ENCODE data around the gene OR6J1. TPM values are rescaled to one million over a fixed set of nuclear protein-coding genes. Genes with fewer than 3 reads are reported as not detected.

The OR6J1 gene
- total and polyA plus RNA-seq, 2 of the 13 experiments (the other 11 are each of a cell fraction or from before 2014, with no cell fraction given), result not detected

DNA sequence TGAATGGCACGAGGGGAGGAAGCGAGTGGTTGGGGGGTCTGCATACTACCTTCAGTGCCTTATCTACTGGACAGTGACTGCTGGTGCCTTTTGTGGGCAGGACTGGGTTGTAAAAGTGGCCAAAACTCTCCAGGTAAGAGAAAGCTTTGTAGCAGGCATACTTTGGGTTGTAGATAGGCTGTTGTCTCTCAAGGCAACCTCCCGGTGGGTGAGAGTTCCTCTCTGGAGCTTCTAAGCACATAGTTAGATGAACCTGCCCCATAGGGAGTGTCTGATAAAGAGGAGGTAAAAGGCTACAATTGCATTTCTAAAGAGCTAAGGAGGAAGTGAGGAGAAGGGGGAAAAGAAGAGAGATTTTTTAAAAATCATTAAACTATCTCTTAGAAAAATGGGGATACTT lies 51.0 kb downstream of the OR6J1 start:
- no TSS peak for BruUV-seq (replicated peaks)

More for the DNA sequence above, 51.0 kb downstream of the OR6J1 start:
- H3K4me3 ChIP-seq (replicated peaks in 1 of 3; ENCODE audit: insufficient read depth in 1 of 3, low read depth in 2 of 3, low read length in 3 of 3), result no peak overlapping the region
- H3K4me1 ChIP-seq (ENCODE audit: insufficient read depth, low read length), result peaks cover 26% of the 10 kb centered on the region
- peaks cover 8% of the 10 kb centered on the region for H3K79me2 ChIP-seq (ENCODE audit: insufficient read depth, low read length)
- H3K27me3 ChIP-seq (ENCODE audit: control insufficient read depth in 1 of 2, insufficient read depth in 2 of 2, low read length in 2 of 2), result peaks cover 0 to 27% of the 10 kb centered on the region in 2 experiments; a peak in 2 of 5 replicates
- TF ChIP-seq CAMTA2 (CRISPR knock-in tag; IDR thresholded peaks at IDR 0.05; ENCODE audit: borderline replicate concordance), result no peak
- TF ChIP-seq ZNF772 (CRISPR knock-in tag; IDR thresholded peaks at IDR 0.05), result no peak
- TF ChIP-seq, protein P1, sequence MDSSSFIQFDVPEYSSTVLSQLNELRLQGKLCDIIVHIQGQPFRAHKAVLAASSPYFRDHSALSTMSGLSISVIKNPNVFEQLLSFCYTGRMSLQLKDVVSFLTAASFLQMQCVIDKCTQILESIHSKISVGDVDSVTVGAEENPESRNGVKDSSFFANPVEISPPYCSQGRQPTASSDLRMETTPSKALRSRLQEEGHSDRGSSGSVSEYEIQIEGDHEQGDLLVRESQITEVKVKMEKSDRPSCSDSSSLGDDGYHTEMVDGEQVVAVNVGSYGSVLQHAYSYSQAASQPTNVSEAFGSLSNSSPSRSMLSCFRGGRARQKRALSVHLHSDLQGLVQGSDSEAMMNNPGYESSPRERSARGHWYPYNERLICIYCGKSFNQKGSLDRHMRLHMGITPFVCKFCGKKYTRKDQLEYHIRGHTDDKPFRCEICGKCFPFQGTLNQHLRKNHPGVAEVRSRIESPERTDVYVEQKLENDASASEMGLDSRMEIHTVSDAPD (CRISPR knock-in tag; IDR thresholded peaks at IDR 0.05), result no peak
- TF ChIP-seq GRHL1 (CRISPR knock-in tag; conservative IDR thresholded peaks at IDR 0.05), result no peak
- no peak for TF ChIP-seq MAFK (conservative IDR thresholded peaks at IDR 0.05 in 1 of 2, IDR thresholded peaks at IDR 0.05 in 1 of 2; ENCODE audit: low read length in 2 of 2)
- TF ChIP-seq KMT2B (CRISPR knock-in tag; IDR thresholded peaks at IDR 0.05), result no peak
- TF ChIP-seq, protein P2, sequence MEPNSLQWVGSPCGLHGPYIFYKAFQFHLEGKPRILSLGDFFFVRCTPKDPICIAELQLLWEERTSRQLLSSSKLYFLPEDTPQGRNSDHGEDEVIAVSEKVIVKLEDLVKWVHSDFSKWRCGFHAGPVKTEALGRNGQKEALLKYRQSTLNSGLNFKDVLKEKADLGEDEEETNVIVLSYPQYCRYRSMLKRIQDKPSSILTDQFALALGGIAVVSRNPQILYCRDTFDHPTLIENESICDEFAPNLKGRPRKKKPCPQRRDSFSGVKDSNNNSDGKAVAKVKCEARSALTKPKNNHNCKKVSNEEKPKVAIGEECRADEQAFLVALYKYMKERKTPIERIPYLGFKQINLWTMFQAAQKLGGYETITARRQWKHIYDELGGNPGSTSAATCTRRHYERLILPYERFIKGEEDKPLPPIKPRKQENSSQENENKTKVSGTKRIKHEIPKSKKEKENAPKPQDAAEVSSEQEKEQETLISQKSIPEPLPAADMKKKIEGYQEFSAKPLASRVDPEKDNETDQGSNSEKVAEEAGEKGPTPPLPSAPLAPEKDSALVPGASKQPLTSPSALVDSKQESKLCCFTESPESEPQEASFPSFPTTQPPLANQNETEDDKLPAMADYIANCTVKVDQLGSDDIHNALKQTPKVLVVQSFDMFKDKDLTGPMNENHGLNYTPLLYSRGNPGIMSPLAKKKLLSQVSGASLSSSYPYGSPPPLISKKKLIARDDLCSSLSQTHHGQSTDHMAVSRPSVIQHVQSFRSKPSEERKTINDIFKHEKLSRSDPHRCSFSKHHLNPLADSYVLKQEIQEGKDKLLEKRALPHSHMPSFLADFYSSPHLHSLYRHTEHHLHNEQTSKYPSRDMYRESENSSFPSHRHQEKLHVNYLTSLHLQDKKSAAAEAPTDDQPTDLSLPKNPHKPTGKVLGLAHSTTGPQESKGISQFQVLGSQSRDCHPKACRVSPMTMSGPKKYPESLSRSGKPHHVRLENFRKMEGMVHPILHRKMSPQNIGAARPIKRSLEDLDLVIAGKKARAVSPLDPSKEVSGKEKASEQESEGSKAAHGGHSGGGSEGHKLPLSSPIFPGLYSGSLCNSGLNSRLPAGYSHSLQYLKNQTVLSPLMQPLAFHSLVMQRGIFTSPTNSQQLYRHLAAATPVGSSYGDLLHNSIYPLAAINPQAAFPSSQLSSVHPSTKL (CRISPR knock-in tag; IDR thresholded peaks at IDR 0.05), result no peak
- TF ChIP-seq NFE2L2 (IDR thresholded peaks at IDR 0.05; ENCODE audit: low read length), result no peak
- no peaks in the 10 kb centered on the region for H3K36me3 ChIP-seq (replicated peaks in 1 of 2; ENCODE audit: control insufficient read depth in 1 of 2, insufficient read depth in 2 of 2, low read length in 2 of 2)
- ChIA-PET CTCF (ENCODE audit: low intra/inter-chr PET ratio, low total read pairs) (no interaction called here), POLR2A (interaction anchor here (1.1 kb wide), 1 partner anchor 173 kb away, joined by 5 read pairs; the partner anchor contains the start of gene OXA1L)
- H3K27ac ChIP-seq (ENCODE audit: extremely low read length, insufficient read depth, low read length), result no peak overlapping the region
- H3K9ac ChIP-seq (ENCODE audit: insufficient read depth, low read depth, low read length), result no peak overlapping the region
- H3K4me2 ChIP-seq (ENCODE audit: low read depth, low read length), result no peak overlapping the region
- WGBS (ENCODE audit: low lambda C conversion rate), result 22% methylated on average over 3 of the region's 3 CpGs
- no peaks in the 10 kb centered on the region for H4K20me1 ChIP-seq (ENCODE audit: insufficient read depth, low read length)
- DNase-seq (ENCODE audit: low spot score) (no peak), FAIRE-seq (no peak), ATAC-seq (no peak)
- intact Hi-C loops (cut with micrococcal nuclease; ENCODE audit: unreplicated experiment) (no loop called here), in situ Hi-C loops (cut with HindIII; ENCODE audit: extremely low pct_ligation_motif_present, low pct_unique_long_range_greater_than_20kb) (loop anchor here (25.0 kb wide), 1 partner anchor 1519 kb away; the partner anchor contains the start of genes DCAF11 and NRL)
- no peaks in the 10 kb centered on the region for H3K9me3 ChIP-seq (ENCODE audit: low read length)
- H2AFZ ChIP-seq (ENCODE audit: low read length), result no peak overlapping the region
